ENCODE results near the gene PRDM12. TPM values are rescaled to one million over a fixed set of nuclear protein-coding genes. Genes with fewer than 3 reads are reported as not detected.
"Not testable (repeated sequence)": the region's sequence is repeated elsewhere in the genome, so short reads cannot be mapped to it uniquely, and the experiment has no call there.

The PRDM12 gene
- total and polyA plus RNA-seq, 9 donors, result not detected

DNA sequence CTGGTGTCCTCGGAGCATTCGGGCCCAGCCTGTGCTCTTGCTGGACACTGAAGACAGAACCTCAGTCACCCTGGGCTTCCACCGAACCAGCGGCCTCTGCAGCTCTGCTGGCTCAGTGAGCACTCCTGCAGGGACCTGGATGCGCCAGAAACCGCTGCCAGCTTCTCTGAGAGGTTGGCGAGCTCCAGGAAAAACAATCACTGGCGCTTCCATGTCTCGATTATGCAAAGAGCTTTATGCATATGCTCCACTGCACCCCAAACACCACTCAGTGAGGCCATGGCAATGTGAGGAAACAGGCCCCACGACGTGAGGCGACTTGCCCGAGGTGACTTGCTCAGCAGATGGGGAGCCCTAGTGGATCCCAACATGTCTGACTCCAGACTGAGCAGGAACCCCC lies 11.0 kb downstream of the PRDM12 start:
- Histone ChIP-seq H3K27ac (ENCODE audit: low read length) (no peak overlapping the region), H3K4me1 (ENCODE audit: control insufficient read depth, insufficient read depth, low read length) (peaks cover 12% of the 10 kb centered on the region), H3K36me3 (ENCODE audit: control insufficient read depth, insufficient read depth, low read length) (no peaks in the 10 kb centered on the region), H3K4me3 (ENCODE audit: low read length) (no peak overlapping the region), H3K27me3 (ENCODE audit: control insufficient read depth, insufficient read depth, low read length) (peaks cover 37% of the 10 kb centered on the region), H3K9me3 (replicated peaks; ENCODE audit: control insufficient read depth, low read depth, low read length) (no peaks in the 10 kb centered on the region)
- no peak for DNase-seq
- 94% methylated on average over 13 of the region's 13 CpGs for WGBS (ENCODE audit: insufficient coverage)

DNA sequence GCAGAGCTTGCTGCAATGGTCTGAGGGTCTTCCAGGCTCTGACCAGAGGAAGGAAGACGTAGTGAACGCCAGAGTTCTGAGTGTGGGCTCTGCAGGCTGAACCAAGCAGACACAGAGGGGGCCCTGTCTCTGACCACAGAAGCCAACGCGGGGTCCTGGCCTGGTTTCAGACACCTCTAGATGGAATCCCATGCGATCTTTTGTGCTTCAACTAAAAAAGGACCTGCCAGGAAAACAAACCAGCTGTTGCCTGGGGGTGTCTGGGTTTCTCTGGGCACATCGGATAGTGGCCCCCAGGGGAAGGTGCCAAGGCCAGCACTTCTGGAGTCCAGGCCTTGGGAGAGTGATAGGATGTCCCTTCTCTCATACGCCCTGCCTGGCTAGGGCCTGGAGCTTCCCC lies 12.9 kb downstream of the PRDM12 start:
- no peak overlapping the region for H3K27ac ChIP-seq (ENCODE audit: low read length)
- no peak for DNase-seq
- peaks cover 49% of the 10 kb centered on the region for H3K27me3 ChIP-seq (ENCODE audit: control insufficient read depth, insufficient read depth, low read length)
- 58% methylated on average over 6 of the region's 7 CpGs for whole genome bisulfite sequencing (ENCODE audit: insufficient coverage)
- H3K36me3 ChIP-seq (ENCODE audit: control insufficient read depth, insufficient read depth, low read length), result no peaks in the 10 kb centered on the region
- H3K4me3 ChIP-seq (ENCODE audit: low read length), result no peak overlapping the region
- no peaks in the 10 kb centered on the region for H3K9me3 ChIP-seq (replicated peaks; ENCODE audit: control insufficient read depth, low read depth, low read length)
- peaks cover 20% of the 10 kb centered on the region for H3K4me1 ChIP-seq (ENCODE audit: control insufficient read depth, insufficient read depth, low read length)

- DNase-seq, result peak; percentile 74
- Histone ChIP-seq H3K36me3 (ENCODE audit: control insufficient read depth, insufficient read depth, low read length) (no peaks in the 10 kb centered on the region), H3K27me3 (ENCODE audit: control insufficient read depth, insufficient read depth, low read length) (peaks cover 56% of the 10 kb centered on the region), H3K4me3 (ENCODE audit: low read length) (peak overlapping the region; percentile 36), H3K27ac (ENCODE audit: low read length) (no peak overlapping the region), H3K9me3 (replicated peaks; ENCODE audit: control insufficient read depth, low read depth, low read length) (peaks cover 4% of the 10 kb centered on the region), H3K4me1 (ENCODE audit: control insufficient read depth, insufficient read depth, low read length) (peaks cover 12% of the 10 kb centered on the region)
- 2% methylated on average over 115 of the region's 116 CpGs for WGBS (ENCODE audit: insufficient coverage)
Measured at GRCh38 chr9:130680836-130681768, 16.7 kb downstream of the PRDM12 start.

DNA sequence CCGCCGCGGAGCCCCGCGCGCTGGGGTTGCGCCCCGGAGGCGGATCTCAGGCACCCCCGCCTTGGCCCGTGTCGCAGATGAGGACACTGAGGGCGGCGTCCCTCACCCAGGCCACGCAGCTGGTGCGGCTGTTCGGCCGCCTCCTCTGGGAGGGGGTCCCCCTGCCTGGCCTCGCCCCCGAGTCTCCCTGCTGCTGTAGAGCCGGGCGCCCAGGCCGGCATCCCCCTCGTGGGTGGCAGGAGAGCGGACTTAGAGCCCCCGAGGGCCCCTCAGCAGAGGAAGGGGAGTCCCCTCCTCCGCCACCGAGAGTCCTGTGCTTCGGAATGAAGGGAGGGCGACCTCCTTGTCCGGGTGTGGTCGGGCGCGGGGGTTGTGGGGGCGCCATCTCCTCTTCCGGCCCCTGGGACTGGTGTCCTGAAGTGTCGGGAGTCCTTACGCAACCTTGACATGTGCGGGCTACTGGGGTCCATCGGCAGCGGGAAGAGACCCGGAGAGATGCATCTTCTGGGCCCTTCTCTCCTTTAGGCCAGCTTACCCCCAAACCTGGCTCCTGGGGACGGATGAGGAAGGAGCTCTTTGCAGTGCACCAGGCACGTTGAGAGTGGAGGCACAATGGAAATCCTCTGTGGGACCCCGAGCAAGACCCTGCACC lies 17.5 kb downstream of the PRDM12 start:
- under 1% methylated on average over 38 of the region's 45 CpGs for WGBS (ENCODE audit: insufficient coverage)
- peaks cover 52% of the 10 kb centered on the region for H3K27me3 ChIP-seq (ENCODE audit: control insufficient read depth, insufficient read depth, low read length)

DNA sequence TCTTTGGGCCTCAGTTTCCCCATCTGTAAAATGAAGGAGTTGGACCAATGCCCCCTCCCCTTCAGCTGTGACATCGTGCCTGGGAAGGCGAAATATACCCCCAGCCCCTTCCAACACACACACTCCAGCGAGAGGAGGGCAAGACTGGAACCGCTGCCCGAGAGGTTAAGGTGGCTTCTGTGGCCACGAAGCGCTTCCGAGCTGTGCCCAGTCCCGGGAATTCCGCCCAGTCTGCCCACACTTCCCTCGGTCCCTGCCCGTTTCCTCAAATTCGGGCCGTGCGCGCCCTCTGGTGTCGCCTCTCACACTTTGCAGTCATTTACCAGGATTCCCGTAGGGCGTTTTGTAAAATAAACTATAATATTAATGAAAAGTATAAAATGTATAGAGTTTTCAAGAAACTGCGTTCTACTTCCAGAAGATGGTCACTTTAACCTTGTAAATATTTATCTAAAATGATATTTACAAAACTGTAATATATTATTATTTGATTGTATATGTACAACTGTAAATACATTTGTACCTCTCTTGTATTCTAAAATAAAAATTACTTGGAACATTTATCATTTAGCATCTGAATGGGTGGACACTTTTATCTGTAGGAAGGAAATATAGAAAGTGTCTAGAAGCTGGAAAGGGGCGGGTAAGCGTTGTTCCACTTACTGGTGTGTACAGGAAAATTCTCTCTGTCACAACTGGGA lies 18.2 kb downstream of the PRDM12 start:
- Histone ChIP-seq H3K4me1 (ENCODE audit: control insufficient read depth, insufficient read depth, low read length) (peaks cover 12% of the 10 kb centered on the region), H3K4me3 (ENCODE audit: low read length) (peak overlapping the region; percentile 34), H3K27me3 (ENCODE audit: control insufficient read depth, insufficient read depth, low read length) (peaks cover 46% of the 10 kb centered on the region), H3K36me3 (ENCODE audit: control insufficient read depth, insufficient read depth, low read length) (no peaks in the 10 kb centered on the region), H3K9me3 (replicated peaks; ENCODE audit: control insufficient read depth, low read depth, low read length) (peaks cover 4% of the 10 kb centered on the region), H3K27ac (ENCODE audit: low read length) (no peak overlapping the region)
- DNase-seq, result peak; percentile 68
- WGBS (ENCODE audit: insufficient coverage), result 9% methylated on average over 9 of the region's 22 CpGs

More for the DNA sequence above, 17.5 kb downstream of the PRDM12 start:
- peaks cover 4% of the 10 kb centered on the region for H3K9me3 ChIP-seq (replicated peaks; ENCODE audit: control insufficient read depth, low read depth, low read length)
- no peak overlapping the region for H3K27ac ChIP-seq (ENCODE audit: low read length)
- H3K4me1 ChIP-seq (ENCODE audit: control insufficient read depth, insufficient read depth, low read length), result peaks cover 12% of the 10 kb centered on the region
- H3K4me3 ChIP-seq (ENCODE audit: low read length), result peak overlapping the region; percentile 34
- no peak for DNase-seq
- H3K36me3 ChIP-seq (ENCODE audit: control insufficient read depth, insufficient read depth, low read length), result no peaks in the 10 kb centered on the region

DNA sequence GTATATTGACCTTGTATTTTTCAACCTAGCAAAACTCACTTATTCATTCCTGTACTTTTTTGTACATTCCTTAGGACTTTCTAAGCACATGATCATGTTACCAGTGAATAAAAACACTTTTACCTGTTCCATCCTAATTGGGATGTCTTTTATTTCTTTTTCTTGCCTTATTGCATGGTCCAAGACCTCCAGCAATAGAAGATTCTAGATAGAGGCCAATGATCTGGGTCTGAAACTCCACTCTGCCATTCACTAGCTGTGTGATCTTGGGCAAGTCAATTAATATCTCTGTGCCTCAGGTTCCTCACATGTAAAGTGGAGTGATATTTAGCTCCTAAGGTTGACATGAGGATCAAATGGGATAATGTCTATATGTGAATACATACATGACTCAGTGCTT lies 20.7 kb downstream of the PRDM12 start:
- Histone ChIP-seq H3K36me3 (ENCODE audit: control insufficient read depth, insufficient read depth, low read length) (no peaks in the 10 kb centered on the region), H3K27ac (ENCODE audit: low read length) (no peak overlapping the region), H3K4me3 (ENCODE audit: low read length) (no peak overlapping the region), H3K9me3 (replicated peaks; ENCODE audit: control insufficient read depth, low read depth, low read length) (peaks cover 4% of the 10 kb centered on the region), H3K4me1 (ENCODE audit: control insufficient read depth, insufficient read depth, low read length) (peaks cover 12% of the 10 kb centered on the region), H3K27me3 (ENCODE audit: control insufficient read depth, insufficient read depth, low read length) (peaks cover 29% of the 10 kb centered on the region)
- no peak for DNase-seq

DNA sequence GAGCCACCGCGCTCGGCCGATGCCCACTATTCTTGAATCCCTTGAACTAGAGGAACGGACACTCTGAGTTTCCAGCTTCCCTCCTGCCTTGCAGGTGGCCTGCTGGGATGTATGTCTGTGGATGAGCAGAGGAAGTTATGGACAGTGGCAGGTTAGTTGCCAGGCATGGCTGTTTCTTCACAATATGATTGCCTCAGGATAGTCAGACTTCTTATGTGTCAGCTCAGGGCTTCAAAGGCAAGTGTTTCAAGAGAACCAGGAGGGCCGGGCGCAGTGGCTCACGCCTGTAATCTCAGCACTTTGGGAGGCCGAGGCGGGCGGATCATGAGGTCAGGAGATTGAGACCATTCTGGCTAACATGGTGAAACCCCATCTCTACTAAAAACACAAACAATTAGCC lies 21.6 kb downstream of the PRDM12 start:
- not testable (repeated sequence) for H3K36me3 ChIP-seq (ENCODE audit: control insufficient read depth, insufficient read depth, low read length); H3K27ac ChIP-seq (ENCODE audit: low read length); H3K4me3 ChIP-seq (ENCODE audit: low read length); H3K9me3 ChIP-seq (replicated peaks; ENCODE audit: control insufficient read depth, low read depth, low read length); H3K4me1 ChIP-seq (ENCODE audit: control insufficient read depth, insufficient read depth, low read length); DNase-seq
- peaks cover 23% of the 10 kb centered on the region for H3K27me3 ChIP-seq (ENCODE audit: control insufficient read depth, insufficient read depth, low read length)
- WGBS (ENCODE audit: insufficient coverage), result no CpG with 5 or more reads among the region's 11 CpGs

- peaks cover 4% of the 10 kb centered on the region for H3K9me3 ChIP-seq (replicated peaks; ENCODE audit: control insufficient read depth, low read depth, low read length)
- no CpG with 5 or more reads among the region's 2 CpGs for WGBS (ENCODE audit: insufficient coverage)
- H3K4me3 ChIP-seq (ENCODE audit: low read length), result no peak overlapping the region
- no peak for DNase-seq
- no peak overlapping the region for H3K27ac ChIP-seq (ENCODE audit: low read length)
- peaks cover 6% of the 10 kb centered on the region for H3K4me1 ChIP-seq (ENCODE audit: control insufficient read depth, insufficient read depth, low read length)
- peaks cover 11% of the 10 kb centered on the region for H3K27me3 ChIP-seq (ENCODE audit: control insufficient read depth, insufficient read depth, low read length)
- no peaks in the 10 kb centered on the region for H3K36me3 ChIP-seq (ENCODE audit: control insufficient read depth, insufficient read depth, low read length)
Measured at GRCh38 chr9:130687615-130688014, 23.2 kb downstream of the PRDM12 start.

DNA sequence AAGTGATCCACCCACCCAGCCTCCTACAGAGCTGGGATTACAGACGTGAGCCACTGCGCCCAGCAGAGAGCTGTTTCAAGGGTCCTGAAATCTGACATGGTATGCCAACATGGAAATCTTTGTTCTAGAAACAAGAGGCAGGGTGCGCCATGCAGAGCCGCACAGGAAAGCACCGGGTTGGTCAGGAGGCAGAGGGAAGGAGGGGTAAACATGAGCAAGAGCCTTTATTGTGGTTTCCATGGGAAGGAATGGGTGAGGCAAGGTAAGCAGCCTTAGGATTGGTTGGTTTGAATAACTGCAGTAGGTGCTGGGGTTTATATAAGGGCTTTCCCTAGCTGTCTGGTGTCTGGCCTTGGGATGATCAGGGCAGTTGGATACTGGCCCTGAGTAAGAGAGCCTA lies 23.7 kb downstream of the PRDM12 start:
- no peak overlapping the region for H3K27ac ChIP-seq (ENCODE audit: low read length)
- peaks cover 4% of the 10 kb centered on the region for H3K9me3 ChIP-seq (replicated peaks; ENCODE audit: control insufficient read depth, low read depth, low read length)
- DNase-seq, result no peak
- WGBS (ENCODE audit: insufficient coverage), result 74% methylated on average over 5 of the region's 5 CpGs
- H3K27me3 ChIP-seq (ENCODE audit: control insufficient read depth, insufficient read depth, low read length), result peaks cover 11% of the 10 kb centered on the region
- H3K4me3 ChIP-seq (ENCODE audit: low read length), result no peak overlapping the region
- H3K36me3 ChIP-seq (ENCODE audit: control insufficient read depth, insufficient read depth, low read length), result no peaks in the 10 kb centered on the region
- H3K4me1 ChIP-seq (ENCODE audit: control insufficient read depth, insufficient read depth, low read length), result peaks cover 6% of the 10 kb centered on the region

DNA sequence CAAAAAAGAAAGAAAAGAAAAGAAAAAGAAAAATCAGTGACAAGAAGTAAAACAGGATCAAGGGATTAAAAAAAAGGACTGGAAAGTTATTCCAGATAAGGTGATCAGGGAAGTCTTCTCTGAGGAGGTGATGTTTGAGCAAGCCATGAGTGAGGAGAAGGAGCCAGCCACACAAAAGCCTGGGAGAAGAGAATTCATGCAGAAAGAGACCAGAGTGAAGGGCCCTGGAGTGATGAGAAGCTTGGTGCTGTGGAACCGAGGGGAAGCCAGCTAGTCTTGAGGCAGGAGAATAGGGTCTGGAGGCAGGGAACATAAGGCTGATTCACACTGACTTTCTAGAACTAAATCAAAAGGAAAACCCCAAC lies 25.2 kb downstream of the PRDM12 start:
- no peak overlapping the region for H3K4me3 ChIP-seq (ENCODE audit: low read length)
- no CpG with 5 or more reads among the region's 1 CpG for WGBS (ENCODE audit: insufficient coverage)
- no peak overlapping the region for H3K27ac ChIP-seq (ENCODE audit: low read length)

More for the DNA sequence above, 25.2 kb downstream of the PRDM12 start:
- DNase-seq, result no peak
- no peaks in the 10 kb centered on the region for H3K36me3 ChIP-seq (ENCODE audit: control insufficient read depth, insufficient read depth, low read length)
- peaks cover 4% of the 10 kb centered on the region for H3K9me3 ChIP-seq (replicated peaks; ENCODE audit: control insufficient read depth, low read depth, low read length)
- peaks cover 8% of the 10 kb centered on the region for H3K27me3 ChIP-seq (ENCODE audit: control insufficient read depth, insufficient read depth, low read length)
- peaks cover 12% of the 10 kb centered on the region for H3K4me1 ChIP-seq (ENCODE audit: control insufficient read depth, insufficient read depth, low read length)

All from muscle of leg (tissue), 11 donors.